Measurements from ENCODE around the gene CRYGB. TPM values are rescaled to one million over a fixed set of nuclear protein-coding genes. Genes with fewer than 3 reads are reported as not detected.

The CRYGB gene
- polyA plus RNA-seq, 1 of the 3 experiments (the other 2 are of a cell fraction), result not detected

DNA sequence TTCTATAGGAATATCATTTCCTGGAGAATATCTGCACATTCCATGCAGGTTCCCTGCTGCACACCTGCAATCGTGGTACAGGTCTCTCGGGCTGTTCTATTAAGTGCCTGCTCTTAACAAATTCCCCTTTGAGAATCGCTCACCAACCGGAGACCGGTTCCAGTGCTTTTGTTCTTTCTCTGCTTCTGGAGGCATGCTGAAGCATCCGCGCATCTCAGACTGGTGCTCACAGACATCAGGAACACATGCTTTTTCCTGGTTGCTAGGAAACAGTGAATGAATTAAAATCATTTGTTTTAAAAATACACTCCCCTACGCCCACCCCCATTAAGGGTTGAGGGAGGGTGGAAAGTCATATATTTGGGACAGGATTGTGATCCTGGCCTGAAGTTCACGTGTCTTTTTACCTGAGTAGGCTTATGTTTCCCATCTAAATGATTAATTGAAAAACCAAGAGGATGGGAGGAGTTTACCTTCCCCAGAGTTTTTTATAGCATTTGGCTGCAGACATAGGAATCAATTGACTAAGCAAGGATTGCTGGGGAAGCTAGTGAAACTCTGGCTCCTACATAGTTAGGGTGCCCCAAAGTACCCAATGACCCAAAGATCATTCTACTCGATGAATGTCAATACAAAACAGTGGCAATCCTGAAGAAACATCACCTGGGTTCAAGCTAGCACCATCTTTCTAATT lies 44.0 kb upstream of the CRYGB start, which contains the start of gene C2orf80 (continued):
- no peak for TF ChIP-seq ZBTB33 (IDR thresholded peaks at IDR 0.05; ENCODE audit: borderline replicate concordance, low read depth)
- TF ChIP-seq, protein P1, sequence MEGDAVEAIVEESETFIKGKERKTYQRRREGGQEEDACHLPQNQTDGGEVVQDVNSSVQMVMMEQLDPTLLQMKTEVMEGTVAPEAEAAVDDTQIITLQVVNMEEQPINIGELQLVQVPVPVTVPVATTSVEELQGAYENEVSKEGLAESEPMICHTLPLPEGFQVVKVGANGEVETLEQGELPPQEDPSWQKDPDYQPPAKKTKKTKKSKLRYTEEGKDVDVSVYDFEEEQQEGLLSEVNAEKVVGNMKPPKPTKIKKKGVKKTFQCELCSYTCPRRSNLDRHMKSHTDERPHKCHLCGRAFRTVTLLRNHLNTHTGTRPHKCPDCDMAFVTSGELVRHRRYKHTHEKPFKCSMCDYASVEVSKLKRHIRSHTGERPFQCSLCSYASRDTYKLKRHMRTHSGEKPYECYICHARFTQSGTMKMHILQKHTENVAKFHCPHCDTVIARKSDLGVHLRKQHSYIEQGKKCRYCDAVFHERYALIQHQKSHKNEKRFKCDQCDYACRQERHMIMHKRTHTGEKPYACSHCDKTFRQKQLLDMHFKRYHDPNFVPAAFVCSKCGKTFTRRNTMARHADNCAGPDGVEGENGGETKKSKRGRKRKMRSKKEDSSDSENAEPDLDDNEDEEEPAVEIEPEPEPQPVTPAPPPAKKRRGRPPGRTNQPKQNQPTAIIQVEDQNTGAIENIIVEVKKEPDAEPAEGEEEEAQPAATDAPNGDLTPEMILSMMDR (IDR thresholded peaks at IDR 0.05), result no peak
- TF ChIP-seq MEF2A (IDR thresholded peaks at IDR 0.05; ENCODE audit: borderline replicate concordance, low read depth), result no peak

GRCh38 chr2:208189069-208189809 lies 43.3 kb upstream of the CRYGB start:
- Histone ChIP-seq H3K4me3 (ENCODE audit: low read depth in 2 of 2, low read length in 1 of 2) (no peak overlapping the region), H3K36me3 (replicated peaks in 1 of 2; ENCODE audit: control insufficient read depth in 1 of 2, insufficient read depth in 2 of 2, low read length in 1 of 2) (no peaks in the 10 kb centered on the region), H3K9me3 (no peaks in the 10 kb centered on the region), H4K20me1 (ENCODE audit: insufficient read depth) (no peaks in the 10 kb centered on the region), H3K27ac (ENCODE audit: low read depth in 2 of 2, low read length in 1 of 2) (no peak overlapping the region), H3K4me1 (ENCODE audit: control insufficient read depth in 1 of 2, insufficient read depth in 2 of 2, low read depth in 1 of 2, low read length in 1 of 2) (no peaks in the 10 kb centered on the region; a peak in 1 of 4 replicates), H3K79me2 (ENCODE audit: insufficient read depth) (no peaks in the 10 kb centered on the region), H3K4me2 (no peak overlapping the region), H2AFZ (ENCODE audit: low read depth) (no peak overlapping the region), H3K27me3 (ENCODE audit: insufficient read depth) (no peaks in the 10 kb centered on the region), H3F3A (replicated peaks; ENCODE audit: insufficient read depth) (no peaks in the 10 kb centered on the region), H3K9ac (no peak overlapping the region), H3K9me2 (no peaks in the 10 kb centered on the region)
- ChIA-PET POLR2A (interaction anchor here (0.6 kb wide), 1 partner anchor 52 kb away, joined by 6 read pairs; no protein-coding TSS in a partner anchor), CTCF (interaction anchor here (0.8 kb wide), 1 partner anchor 14 kb away, joined by 4 read pairs; no protein-coding TSS in a partner anchor)
- no peak for DNase-seq
- 74% methylated on average over 5 of the region's 5 CpGs for WGBS (ENCODE audit: low lambda C conversion rate)
- TF ChIP-seq RCOR1 (IDR thresholded peaks at IDR 0.05; ENCODE audit: low read length) (no peak), SMC3 (IDR thresholded peaks at IDR 0.05; ENCODE audit: low read depth, low read length) (no peak), PBX3 (IDR thresholded peaks at IDR 0.05) (no peak), FOXM1 (IDR thresholded peaks at IDR 0.05; ENCODE audit: low read depth) (no peak), RXRA (IDR thresholded peaks at IDR 0.05; ENCODE audit: borderline replicate concordance, low read depth) (no peak), JUND (IDR thresholded peaks at IDR 0.05) (no peak), ZBTB33 (IDR thresholded peaks at IDR 0.05; ENCODE audit: borderline replicate concordance, low read depth) (no peak), NFIC (IDR thresholded peaks at IDR 0.05; ENCODE audit: borderline replicate concordance) (no peak), MXI1 (IDR thresholded peaks at IDR 0.05; ENCODE audit: low read depth, low read length) (no peak), TAF1 (IDR thresholded peaks at IDR 0.05; ENCODE audit: borderline replicate concordance, low read depth, low read length) (no peak), GABPA (IDR thresholded peaks at IDR 0.05; ENCODE audit: low read depth) (no peak)
- TF ChIP-seq, protein P2, sequence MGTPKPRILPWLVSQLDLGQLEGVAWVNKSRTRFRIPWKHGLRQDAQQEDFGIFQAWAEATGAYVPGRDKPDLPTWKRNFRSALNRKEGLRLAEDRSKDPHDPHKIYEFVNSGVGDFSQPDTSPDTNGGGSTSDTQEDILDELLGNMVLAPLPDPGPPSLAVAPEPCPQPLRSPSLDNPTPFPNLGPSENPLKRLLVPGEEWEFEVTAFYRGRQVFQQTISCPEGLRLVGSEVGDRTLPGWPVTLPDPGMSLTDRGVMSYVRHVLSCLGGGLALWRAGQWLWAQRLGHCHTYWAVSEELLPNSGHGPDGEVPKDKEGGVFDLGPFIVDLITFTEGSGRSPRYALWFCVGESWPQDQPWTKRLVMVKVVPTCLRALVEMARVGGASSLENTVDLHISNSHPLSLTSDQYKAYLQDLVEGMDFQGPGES (IDR thresholded peaks at IDR 0.05; ENCODE audit: low read depth, low read length), result no peak
